Coronary artery (tissue), 2 donors: Measurements from ENCODE around the gene SFXN1.
"Not testable (repeated sequence)": the region's sequence is repeated elsewhere in the genome, so short reads cannot be mapped to it uniquely, and the experiment has no call there.

Experiments used
- DNase-seq: peaks from one replicate; pipeline ENCODE4 v3.0.0-alpha.2; 2017; ENCODE audit warnings: low spot score
- H3K27ac ChIP-seq, 2 donors: fragments of 200-600 bp; sonication (generic); one replicate each; pipeline ENCODE4 v1.5.1; 2016 to 2019
- H3K4me3 ChIP-seq: fragments of 200-600 bp; sonication (generic); 2 replicates; pipeline ENCODE4 v1.5.1; 2016; ENCODE audit warnings: mild to moderate bottlenecking, moderate library complexity
- CTCF ChIP-seq: fragments of 200-600 bp; sonication (generic); IDR thresholded peaks from one replicate; pipeline ENCODE4 v1.5.1; 2019; ENCODE audit warnings: antibody characterized with exemption

SFXN1 gene

GRCh38 chr5:175526691-175527090, 48.3 kb downstream of the SFXN1 start:
- no peak for DNase-seq
- Histone ChIP-seq H3K27ac (no peak overlapping the region), H3K4me3 (no peak overlapping the region)
- no peak for TF ChIP-seq CTCF

GRCh38 chr5:175531361-175531760, 53.0 kb downstream of the SFXN1 start:
- DNase-seq, result no peak
- Histone ChIP-seq H3K27ac (no peak overlapping the region), H3K4me3 (no peak overlapping the region)
- TF ChIP-seq CTCF, result no peak

- DNase-seq, result peak; percentile 83
- Histone ChIP-seq H3K4me3 (peak overlapping the region; percentile 30), H3K27ac (no peak overlapping the region)
- TF ChIP-seq CTCF, result peak; percentile 91
Measured at GRCh38 chr5:175534070-175534932, 55.9 kb downstream of the SFXN1 start.

GRCh38 chr5:175535331-175535730, 57.0 kb downstream of the SFXN1 start:
- H3K27ac ChIP-seq, H3K4me3 ChIP-seq, DNase-seq: not testable (repeated sequence)

- TF ChIP-seq CTCF, result no peak
- DNase-seq, result no peak
- H3K4me3 ChIP-seq, result no peak overlapping the region
Measured at GRCh38 chr5:175535796-175536195, 57.4 kb downstream of the SFXN1 start.

GRCh38 chr5:175538576-175538975, 60.2 kb downstream of the SFXN1 start:
- TF ChIP-seq CTCF, result no peak
- Histone ChIP-seq H3K27ac (no peak overlapping the region), H3K4me3 (no peak overlapping the region)
- DNase-seq, result no peak

More at GRCh38 chr5:175535796-175536195, 57.4 kb downstream of the SFXN1 start:
- H3K27ac ChIP-seq, result no peak overlapping the region

GRCh38 chr5:175539936-175540335, 61.6 kb downstream of the SFXN1 start:
- H3K27ac ChIP-seq, result no peak overlapping the region
- no peak overlapping the region for H3K4me3 ChIP-seq
- no peak for DNase-seq
- no peak for TF ChIP-seq CTCF
